Aorta (tissue), 5 donors: ENCODE results near the gene TEAD4. TPM values are rescaled to one million over a fixed set of nuclear protein-coding genes. Genes with fewer than 3 reads are reported as not detected.

Experiments
- ATAC-seq: fragments of 200-7000 bp; cut with Tn5 transposase; one replicate; pipeline ENCODE4 v1.9.1; 2022; ENCODE audit warnings: moderate library complexity; ENCODE audit not compliant: low FRiP score
- DNase-seq, 2 donors: peaks; one replicate each; pipeline ENCODE4 v3.0.0-alpha.2; 2020
- H3K27ac ChIP-seq, 2 donors: one replicate each; pipeline ENCODE4 v1.5.1; 2013; ENCODE audit warnings: low read length in 2 of 2, mild to moderate bottlenecking in 2 of 2, moderate library complexity in 2 of 2, control low read depth in 1 of 2, inconsistent platforms in 1 of 2, low read depth in 1 of 2
- H3K27me3 ChIP-seq, 2 donors: one replicate each; pipeline ENCODE4 v1.6.1; 2013; ENCODE audit warnings: control low read depth in 1 of 2, low read length in 1 of 2, mild to moderate bottlenecking in 1 of 2, moderate library complexity in 1 of 2; ENCODE audit not compliant: insufficient read depth in 2 of 2, control insufficient read depth in 1 of 2
- H3K36me3 ChIP-seq, 2 donors: one replicate each; pipeline ENCODE4 v1.6.1; 2013; ENCODE audit warnings: control low read depth in 1 of 2, low read length in 1 of 2, mild to moderate bottlenecking in 1 of 2; ENCODE audit not compliant: insufficient read depth in 2 of 2, control insufficient read depth in 1 of 2
- H3K4me1 ChIP-seq, 2 donors: one replicate each; pipeline ENCODE4 v1.6.1; 2013; ENCODE audit warnings: low read length in 2 of 2, control low read depth in 1 of 2, mild to moderate bottlenecking in 1 of 2, moderate library complexity in 1 of 2; ENCODE audit not compliant: insufficient read depth in 2 of 2, control insufficient read depth in 1 of 2
- H3K4me3 ChIP-seq, 2 donors: one replicate each; pipeline ENCODE4 v1.5.1; 2013; ENCODE audit warnings: low read length in 2 of 2, control low read depth in 1 of 2, mild to moderate bottlenecking in 1 of 2
- H3K9me3 ChIP-seq: one replicate; pipeline ENCODE4 v1.6.1; 2013; ENCODE audit warnings: mild to moderate bottlenecking, low read length; ENCODE audit not compliant: control insufficient read depth
- WGBS, 2 donors: extraction: QIAGEN DNeasy Blood & Tissue Kit; methylation state at CpG; one replicate each; pipeline ENCODE4 v1.1.7; 2013; 5-methylcytosine and 5-hydroxymethylcytosine counted together
- intact Hi-C, 2 donors: fragments of 100-400 bp; cut with DNase I; formaldehyde crosslinking; loops; one replicate each; pipeline versions ENCODE4 v1.14.2 to v1.15.0; 2022
- polyA plus RNA-seq, 2 donors: library from polyadenylated mRNA; stranded (reverse); fragments of 200-250 nt; gene quantifications; one replicate each; pipeline ENCODE4 v1.2.3, GENCODE V29; 2013
- total RNA-seq, 2 donors: library from RNA; stranded (reverse); fragmentation: NEBNext Ultra II Directional; extraction: Animal tissue kit (Norgen Biotek cat#: 25700); gene quantifications; one replicate each; pipeline ENCODE4 v1.2.1, GENCODE V29; 2021
- donor health status: healthy with polysubstance abuse.
- donor health status: Bipolar disorder and iron deficiency.
- donor health status: DM: no; HTN: no; CAD: no.
- donor health status: DM: no; HTN: no; CAD: no.
- donor health status: DM: yes; HTN: yes; CAD: no.

TEAD4 gene
- total and polyA plus RNA-seq, 4 donors: 8.9 to 29.0 (median 20.2) TPM

GRCh38 chr12:3078086-3078820, 119.1 kb downstream of the TEAD4 start:
- H3K27me3 ChIP-seq: no peaks in the 10 kb centered on the region
- no peak overlapping the region for H3K27ac ChIP-seq
- no peak for ATAC-seq

GRCh38 chr12:3081091-3081490, 121.9 kb downstream of the TEAD4 start:
- no peak overlapping the region for H3K27ac ChIP-seq
- no peaks in the 10 kb centered on the region for H3K9me3 ChIP-seq
- H3K4me1 ChIP-seq: peaks cover 0 to 3% of the 10 kb centered on the region in 2 donors
- no peak for DNase-seq
- 86 to 88% methylated on average over 9 of the region's 9 CpGs for WGBS, 2 donors
- intact Hi-C loops: no loop called here
- H3K27me3 ChIP-seq: no peaks in the 10 kb centered on the region
- no peak for ATAC-seq
- H3K36me3 ChIP-seq: no peaks in the 10 kb centered on the region
- no peak overlapping the region for H3K4me3 ChIP-seq

More at GRCh38 chr12:3078086-3078820, 119.1 kb downstream of the TEAD4 start:
- no peaks in the 10 kb centered on the region for H3K9me3 ChIP-seq
- intact Hi-C loops: loop anchor here (5.0 kb wide), 2 partner anchors 44 to 124 kb away; no protein-coding TSS in a partner anchor
- H3K36me3 ChIP-seq: no peaks in the 10 kb centered on the region
- WGBS, 2 donors: 34 to 39% methylated on average over 10 of the region's 10 CpGs
- peaks cover 0 to 3% of the 10 kb centered on the region in 2 donors for H3K4me1 ChIP-seq
- peak overlapping the region; percentile 74 to 98 for H3K4me3 ChIP-seq
- DNase-seq: no peak

GRCh38 chr12:3081886-3082285, 122.7 kb downstream of the TEAD4 start:
- intact Hi-C loops: no loop called here
- peaks cover 0 to 3% of the 10 kb centered on the region in 2 donors for H3K4me1 ChIP-seq

GRCh38 chr12:3083241-3083920, 124.2 kb downstream of the TEAD4 start:
- intact Hi-C loops: no loop called here
- Histone ChIP-seq H3K4me3 (no peak overlapping the region), H3K27ac (no peak overlapping the region), H3K36me3 (no peaks in the 10 kb centered on the region), H3K9me3 (no peaks in the 10 kb centered on the region), H3K4me1 (no peaks in the 10 kb centered on the region), H3K27me3 (no peaks in the 10 kb centered on the region)
- DNase-seq: no peak
- WGBS, 2 donors: 71 to 79% methylated on average over 6 of the region's 6 CpGs
- no peak for ATAC-seq

More at GRCh38 chr12:3081886-3082285, 122.7 kb downstream of the TEAD4 start:
- Histone ChIP-seq H3K27ac (no peak overlapping the region), H3K9me3 (no peaks in the 10 kb centered on the region), H3K4me3 (no peak overlapping the region), H3K36me3 (no peaks in the 10 kb centered on the region), H3K27me3 (no peaks in the 10 kb centered on the region)
- WGBS, 2 donors: 69 to 71% methylated on average over 7 of the region's 7 CpGs
- DNase-seq (no peak), ATAC-seq (no peak)

- peak; percentile 47 for ATAC-seq
- Histone ChIP-seq H3K27me3 (no peaks in the 10 kb centered on the region), H3K9me3 (no peaks in the 10 kb centered on the region), H3K27ac (no peak overlapping the region), H3K4me1 (no peaks in the 10 kb centered on the region), H3K36me3 (no peaks in the 10 kb centered on the region), H3K4me3 (no peak overlapping the region)
- 79 to 82% methylated on average over 5 of the region's 5 CpGs for WGBS, 2 donors
- intact Hi-C loops: no loop called here
- no peak for DNase-seq
These were observed 124.7 kb downstream of the TEAD4 start for GRCh38 chr12:3083921-3084347.

GRCh38 chr12:3084742-3085141, 125.5 kb downstream of the TEAD4 start:
- Histone ChIP-seq H3K4me1 (no peaks in the 10 kb centered on the region), H3K27me3 (no peaks in the 10 kb centered on the region), H3K9me3 (no peaks in the 10 kb centered on the region), H3K4me3 (no peak overlapping the region), H3K36me3 (no peaks in the 10 kb centered on the region), H3K27ac (no peak overlapping the region)
- intact Hi-C loops: no loop called here
- 89 to 90% methylated on average over 12 of the region's 12 CpGs for WGBS, 2 donors
- DNase-seq (no peak), ATAC-seq (no peak)

- ATAC-seq: no peak
These were observed 126.3 kb downstream of the TEAD4 start for GRCh38 chr12:3085341-3086139.

GRCh38 chr12:3086211-3086610, 127.0 kb downstream of the TEAD4 start:
- intact Hi-C loops: no loop called here
- Histone ChIP-seq H3K36me3 (no peaks in the 10 kb centered on the region), H3K27ac (no peak overlapping the region), H3K27me3 (no peaks in the 10 kb centered on the region), H3K4me1 (no peaks in the 10 kb centered on the region), H3K4me3 (no peak overlapping the region), H3K9me3 (no peaks in the 10 kb centered on the region)
- ATAC-seq (no peak), DNase-seq (no peak)
- WGBS, 2 donors: 85 to 89% methylated on average over 4 of the region's 4 CpGs

More at GRCh38 chr12:3085341-3086139, 126.3 kb downstream of the TEAD4 start:
- H3K9me3 ChIP-seq: no peaks in the 10 kb centered on the region
- H3K4me1 ChIP-seq: no peaks in the 10 kb centered on the region
- no peak for DNase-seq
- H3K27me3 ChIP-seq: no peaks in the 10 kb centered on the region
- intact Hi-C loops: no loop called here
- no peak overlapping the region for H3K27ac ChIP-seq
- WGBS, 2 donors: 77 to 83% methylated on average over 19 of the region's 19 CpGs
- H3K4me3 ChIP-seq: no peak overlapping the region
- no peaks in the 10 kb centered on the region for H3K36me3 ChIP-seq
